Central memory CD4-positive, alpha-beta T cell (primary cell): ENCODE data around the gene KCTD13.
A peak's percentile ranks its signal among the peaks of the same experiment; 100 is the strongest.
"Not testable (repeated sequence)": the region's sequence is repeated elsewhere in the genome, so short reads cannot be mapped to it uniquely, and the experiment has no call there.

Source experiments
- DNase-seq: peaks from one replicate; pipeline ENCODE4 v3.0.0; 2022

KCTD13 gene

GRCh38 chr16:29906520-29907244, 19.3 kb downstream of the KCTD13 start:
- DNase-seq: no peak

- no peak for DNase-seq
Measured at GRCh38 chr16:29905668-29906067, 20.4 kb downstream of the KCTD13 start.

- DNase-seq: no peak
Measured at GRCh38 chr16:29904947-29905346, 21.1 kb downstream of the KCTD13 start.

- DNase-seq: no peak
Measured at GRCh38 chr16:29903590-29903989, 22.4 kb downstream of the KCTD13 start.

GRCh38 chr16:29901607-29901945, 24.4 kb downstream of the KCTD13 start:
- DNase-seq: no peak

GRCh38 chr16:29900888-29901606, 25.0 kb downstream of the KCTD13 start:
- DNase-seq: no peak

GRCh38 chr16:29900102-29900887, 25.7 kb downstream of the KCTD13 start, which contains the start of gene ASPHD1:
Gene ASPHD1, plus strand, starts transcription at chr16:29900488. Its CDS starts 484 bp downstream, at chr16:29900972.
- peak; percentile 73 for DNase-seq

GRCh38 chr16:29899516-29900101, 26.4 kb downstream of the KCTD13 start, which contains the start of gene SEZ6L2:
Gene SEZ6L2, minus strand, starts transcription at chr16:29899550. Its CDS starts 531 bp downstream, at chr16:29899019.
- no peak for DNase-seq

GRCh38 chr16:29898804-29899515, 27.1 kb downstream of the KCTD13 start:
- no peak for DNase-seq

- DNase-seq: no peak
Measured at GRCh38 chr16:29898135-29898803, 27.8 kb downstream of the KCTD13 start.

GRCh38 chr16:29897333-29897732, 28.7 kb downstream of the KCTD13 start:
- no peak for DNase-seq

- no peak for DNase-seq
Measured at GRCh38 chr16:29896841-29897240, 29.2 kb downstream of the KCTD13 start.

GRCh38 chr16:29894352-29894751, 31.7 kb downstream of the KCTD13 start:
- no peak for DNase-seq

- DNase-seq: no peak
Measured at GRCh38 chr16:29893553-29893952, 32.5 kb downstream of the KCTD13 start.

- DNase-seq: no peak
Measured at GRCh38 chr16:29892458-29892813, 33.6 kb downstream of the KCTD13 start.

- DNase-seq: no peak
Measured at GRCh38 chr16:29891525-29892457, 34.2 kb downstream of the KCTD13 start.

- not testable (repeated sequence) for DNase-seq
Measured at GRCh38 chr16:29889372-29889771, 36.7 kb downstream of the KCTD13 start.

- no peak for DNase-seq
Measured at GRCh38 chr16:29883987-29884386, 42.0 kb downstream of the KCTD13 start.

- no peak for DNase-seq
Measured at GRCh38 chr16:29881050-29881449, 45.0 kb downstream of the KCTD13 start.

GRCh38 chr16:29878172-29878571, 47.9 kb downstream of the KCTD13 start:
- no peak for DNase-seq
